HG02981 (cell line): Measurements from ENCODE around the gene GLCE.
"Not testable (repeated sequence)": the region's sequence is repeated elsewhere in the genome, so short reads cannot be mapped to it uniquely, and the experiment has no call there.

ENCODE experiments used
- ATAC-seq: cut with Tn5 transposase; IDR thresholded peaks from one replicate; pipeline ENCODE4 v1.9.1; 2021; ENCODE audit warnings: mild to moderate bottlenecking, moderate library complexity; ENCODE audit not compliant: unreplicated experiment

Gene GLCE

GRCh38 chr15:69297642-69298353 is 137.4 kb downstream of the GLCE start:
- ATAC-seq = no peak

- ATAC-seq = no peak
Observed at GRCh38 chr15:69298354-69298696, 137.9 kb downstream of the GLCE start.

DNA sequence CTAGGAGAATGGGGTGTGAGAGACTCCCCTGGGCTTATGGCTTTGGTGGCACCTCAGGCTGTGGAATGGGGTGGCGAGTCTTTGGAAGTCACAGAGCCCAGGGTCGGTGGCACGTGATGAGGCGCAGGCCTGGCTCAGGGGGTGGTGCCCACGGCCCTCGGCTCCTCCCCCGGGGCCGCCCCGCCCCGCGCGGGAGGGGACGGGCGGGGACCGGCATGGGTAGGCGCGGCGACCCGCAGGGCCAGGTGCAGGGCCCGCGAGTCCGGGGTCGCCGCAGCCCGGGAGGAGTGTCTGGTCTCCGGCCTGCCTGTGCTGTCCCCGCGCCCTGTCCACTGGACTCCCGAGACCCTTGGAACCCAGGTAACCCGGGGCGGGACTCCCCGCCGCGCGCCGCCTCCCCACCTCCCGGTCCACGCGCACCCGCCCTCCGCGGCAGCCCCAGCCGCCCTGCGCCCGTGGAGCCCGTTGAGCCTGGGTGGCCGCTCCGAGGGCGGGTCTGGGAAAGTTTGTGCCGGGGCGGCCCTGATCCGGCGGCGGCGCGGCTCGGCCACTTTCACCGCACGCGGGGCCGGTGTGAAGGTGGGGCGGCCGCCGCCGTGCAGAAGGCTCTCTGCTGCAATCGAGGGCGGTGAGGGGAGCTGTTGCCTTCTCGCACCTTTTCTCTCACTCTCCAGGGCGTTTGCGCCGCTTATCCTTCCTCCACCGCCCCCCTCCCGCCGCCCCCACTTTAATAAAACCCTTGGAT is 138.4 kb downstream of the GLCE start, which contains the start of gene PAQR5:
TSS of gene PAQR5 (plus strand) at position 216 of the 745 bp plus-strand sequence. CDS start 61,169 bp downstream, outside the sequence.
- ATAC-seq = no peak

DNA sequence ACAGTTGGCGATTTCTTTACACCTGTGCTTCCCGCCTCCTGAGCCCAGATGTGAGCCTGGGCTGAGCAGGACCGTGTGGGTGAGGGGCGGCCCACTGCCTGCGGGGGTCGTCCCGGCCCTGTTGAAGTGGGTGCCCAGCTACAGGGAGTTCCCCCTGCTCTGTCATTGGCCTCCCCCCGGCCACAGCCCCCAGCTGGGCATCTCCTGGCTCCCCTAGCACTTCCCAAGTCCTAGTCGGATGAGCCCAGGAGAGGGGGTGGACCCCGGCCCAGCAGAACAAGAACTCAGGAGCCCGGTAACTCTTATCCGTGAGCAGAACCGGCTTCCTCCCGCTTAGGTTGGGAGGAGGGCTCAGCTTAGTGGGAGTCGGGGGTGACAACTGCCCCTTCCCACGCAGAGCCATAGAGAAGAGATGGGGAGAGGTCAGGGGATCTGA is 139.0 kb downstream of the GLCE start:
- no peak for ATAC-seq

GRCh38 chr15:69299943-69300588 is 139.6 kb downstream of the GLCE start:
- ATAC-seq = no peak

- not testable (repeated sequence) for ATAC-seq
Observed at GRCh38 chr15:69301101-69301500, 140.7 kb downstream of the GLCE start.

DNA sequence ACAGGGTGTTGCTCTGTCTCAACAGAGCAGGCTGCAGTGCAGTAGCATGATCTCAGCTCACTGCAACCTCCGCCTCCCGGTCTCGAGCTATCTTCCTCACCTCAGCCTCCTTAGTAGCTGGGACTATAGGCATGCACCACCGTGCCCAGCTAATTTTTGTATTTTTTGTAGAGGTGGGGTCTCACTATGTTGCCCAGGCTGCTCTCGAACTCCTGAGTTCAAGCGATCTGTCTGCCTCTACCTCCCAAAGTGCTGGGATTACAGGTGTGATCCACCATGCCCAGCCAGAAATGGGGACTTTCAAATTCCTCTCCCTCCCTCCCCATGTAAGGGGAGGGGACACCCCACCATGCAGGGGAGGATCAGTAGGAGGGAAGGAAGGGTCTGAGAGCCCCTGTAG is 141.7 kb downstream of the GLCE start:
- ATAC-seq = not testable (repeated sequence)

- ATAC-seq = no peak
Observed at GRCh38 chr15:69302929-69303328, 142.5 kb downstream of the GLCE start.

DNA sequence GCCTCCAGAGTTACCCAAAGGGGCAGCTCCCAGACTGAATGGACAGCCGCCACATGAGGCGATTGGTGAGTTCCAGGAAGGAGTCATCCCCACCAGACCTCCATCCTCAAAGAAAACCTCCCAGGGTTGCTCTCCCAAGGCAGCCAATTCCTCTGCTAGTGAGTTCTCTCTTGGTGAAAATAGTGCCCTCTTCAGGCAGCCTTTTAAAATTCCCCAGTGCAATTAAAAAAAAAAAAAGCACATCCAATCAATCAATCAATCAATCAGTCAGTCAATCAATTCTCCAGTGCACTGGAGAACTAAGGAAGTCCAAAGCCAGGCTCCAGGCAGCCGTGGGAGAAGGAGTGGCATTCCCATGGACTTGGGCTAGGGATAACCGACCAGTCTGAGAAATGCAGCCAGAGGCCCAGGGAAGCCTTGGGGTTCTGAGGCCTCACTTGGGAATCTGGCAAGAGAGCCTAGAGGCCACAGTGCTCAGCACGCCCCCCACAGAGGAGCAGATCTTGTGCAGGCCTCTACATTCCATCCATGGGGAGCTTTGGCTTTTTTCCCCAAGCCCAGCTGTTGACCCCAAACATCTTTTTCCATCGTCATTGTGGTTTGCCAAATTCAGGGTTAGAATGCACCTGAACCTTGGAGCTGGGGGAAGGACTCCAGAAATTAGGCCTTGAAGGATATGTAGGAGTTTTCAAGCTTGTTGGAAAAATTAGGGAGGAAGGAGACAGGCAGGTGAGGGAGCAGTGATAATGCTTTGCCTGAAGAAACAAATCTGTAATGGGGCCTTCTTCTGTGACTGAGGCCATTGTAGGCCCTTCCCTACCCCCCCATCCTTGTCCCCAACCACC is 143.1 kb downstream of the GLCE start:
- no peak for ATAC-seq

DNA sequence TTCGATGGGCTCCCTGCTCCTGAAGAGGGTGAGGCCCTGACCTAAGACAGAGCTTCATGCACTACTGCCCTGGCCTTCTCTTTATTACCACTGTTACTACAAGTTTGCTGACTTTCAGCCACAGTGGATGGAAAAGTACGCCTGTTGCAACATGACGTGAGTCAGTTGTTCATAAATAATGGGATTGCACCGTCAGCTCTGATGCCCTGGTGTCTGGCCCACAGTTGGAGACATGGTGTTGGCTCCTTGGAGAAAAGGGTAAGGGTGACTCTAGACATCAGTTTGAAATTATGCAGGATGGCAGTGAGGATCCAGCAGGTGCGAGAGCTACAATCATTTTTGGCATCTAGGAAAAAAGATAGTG is 143.7 kb downstream of the GLCE start:
- ATAC-seq = no peak

DNA sequence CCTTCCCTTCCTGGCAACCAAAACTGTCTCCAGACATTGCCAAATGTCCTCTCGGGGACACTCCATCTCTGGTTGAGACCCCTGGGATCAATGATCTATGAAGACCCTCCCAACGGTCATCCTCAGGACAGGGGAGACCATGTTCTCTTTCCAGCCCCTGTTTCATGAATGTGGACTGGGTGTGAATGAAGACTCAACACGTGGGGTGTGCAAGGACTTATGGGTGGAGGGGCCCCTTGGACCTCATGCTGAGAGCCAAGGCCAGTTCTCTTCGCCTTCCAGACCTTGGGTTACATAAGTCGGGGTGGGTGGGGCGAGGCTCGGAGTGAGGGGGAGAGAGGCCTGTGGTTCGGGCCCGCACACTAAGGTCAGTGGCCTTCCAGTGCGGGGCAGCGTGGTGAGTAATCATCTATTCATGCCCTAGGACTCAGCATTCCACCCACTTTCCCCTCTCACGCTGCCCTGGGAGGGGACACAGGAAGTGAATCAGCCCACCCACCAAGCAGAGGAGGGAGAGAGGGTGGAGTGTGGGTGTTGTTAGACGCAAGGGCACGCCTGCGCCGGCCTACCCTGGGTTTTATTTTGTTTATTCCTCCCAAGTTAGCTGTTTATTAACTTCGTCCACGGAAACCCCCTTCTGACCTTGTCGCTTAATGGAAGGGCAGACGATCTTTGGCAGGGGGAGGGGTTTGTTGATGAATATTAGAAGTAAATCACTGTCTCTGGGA is 144.9 kb downstream of the GLCE start:
- no peak for ATAC-seq

- ATAC-seq = no peak
Observed at GRCh38 chr15:69305933-69306568, 145.6 kb downstream of the GLCE start.

- ATAC-seq = no peak
Observed at GRCh38 chr15:69307939-69308338, 147.5 kb downstream of the GLCE start.

- no peak for ATAC-seq
Observed at GRCh38 chr15:69308949-69309348, 148.5 kb downstream of the GLCE start.

GRCh38 chr15:69311319-69311721 is 150.9 kb downstream of the GLCE start:
- no peak for ATAC-seq

- no peak for ATAC-seq
Observed at GRCh38 chr15:69313432-69314000, 153.1 kb downstream of the GLCE start.

GRCh38 chr15:69314131-69314530 is 153.7 kb downstream of the GLCE start:
- no peak for ATAC-seq

- ATAC-seq = no peak
Observed at GRCh38 chr15:69314736-69315135, 154.3 kb downstream of the GLCE start.

DNA sequence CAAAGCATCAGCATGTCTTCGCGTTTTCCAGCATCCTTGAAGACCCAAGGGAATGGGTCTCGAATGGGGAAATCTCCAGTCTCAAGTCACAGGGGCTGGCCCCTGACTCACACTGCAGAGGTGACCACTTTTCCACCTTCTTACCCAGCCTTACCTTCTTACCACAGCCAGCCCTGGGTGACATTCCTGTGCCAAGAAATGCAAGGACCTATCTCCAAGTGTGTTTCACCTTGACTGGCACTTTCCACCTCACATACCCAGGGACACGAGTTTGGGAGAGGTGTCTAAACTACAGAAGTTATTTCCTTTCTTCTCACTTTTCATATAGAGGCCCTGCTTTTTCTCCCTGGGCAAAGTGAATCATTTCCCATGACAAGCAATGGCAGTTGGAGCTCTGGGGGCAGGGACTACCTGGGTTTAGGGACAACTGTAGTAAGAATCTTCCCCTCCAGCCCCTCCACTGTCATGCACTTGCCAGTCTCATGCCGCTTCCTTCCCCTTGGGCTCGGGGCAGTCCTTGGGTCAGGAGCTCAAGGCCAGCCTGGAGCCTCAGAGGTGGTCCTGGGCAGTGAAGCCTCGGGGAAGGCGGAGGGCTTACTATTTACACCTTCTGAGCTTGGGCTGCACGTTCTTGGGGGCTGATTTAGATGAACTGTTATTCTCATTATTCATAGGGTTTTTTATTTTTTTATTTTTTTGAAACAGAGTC is 155.1 kb downstream of the GLCE start:
- no peak for ATAC-seq
